HepG2 (cell line): ENCODE measurements around the gene PADI2. TPM values are rescaled to one million over a fixed set of nuclear protein-coding genes. Genes with fewer than 3 reads are reported as not detected.
"Not testable (repeated sequence)": the region's sequence is repeated elsewhere in the genome, so short reads cannot be mapped to it uniquely, and the experiment has no call there.

Source experiments
- ATAC-seq: fragments of 200-7000 bp; cut with Tn5 transposase; 3 replicates; pipeline ENCODE4 v1.9.1; 2020; ENCODE audit warnings: mild to moderate bottlenecking, moderate library complexity
- BruUV-seq: library from RNA; stranded (reverse); fragments of 400-500 nt; replicated peaks from 2 replicates; lab custom pipeline; 2021; lab: Mats Ljungman, UMichigan
- CTCF ChIA-PET: fragments of 300-600 bp; formaldehyde crosslinking; extraction: SDS; loops from one replicate; lab custom pipeline; 2021; ENCODE audit warnings: low total read pairs, inconsistent platforms, low intra/inter-chr PET ratio; lab: Yijun Ruan, JAX
- POLR2A ChIA-PET: fragments of 350-600 bp; sonication (Branson Sonifier 250); formaldehyde crosslinking; loops from one replicate; lab custom pipeline; 2020; ENCODE audit warnings: antibody characterized with exemption, inconsistent platforms; lab: Yijun Ruan, JAX
- DNase-seq: peaks from one replicate; pipeline ENCODE4 v3.0.0-alpha.2; 2015; ENCODE audit warnings: low spot score
- FAIRE-seq: peaks from 3 replicates; lab custom pipeline; 2011; peaks lifted over from hg19 to GRCh38; lab: Jason Lieb, UNC
- H2AFZ ChIP-seq: one replicate; pipeline ENCODE4 v1.6.1; 2011; ENCODE audit warnings: low read length, inconsistent platforms
- H3K27ac ChIP-seq: fragments of 300-600 bp; 3 replicates; pipeline ENCODE4 v1.8.0; 2011; ENCODE audit warnings: mixed run types, mild to moderate bottlenecking, mixed read lengths, low read length, inconsistent platforms; ENCODE audit not compliant: insufficient read depth; ENCODE audit errors: extremely low read length
- H3K27me3 ChIP-seq, 2 experiments: fragments of 200-600 bp in 1 of 2; 2 replicates in 1 of 2; 3 replicates in 1 of 2; pipeline versions ENCODE4 v1.6.0 to v1.8.0; 2011; ENCODE audit warnings: low read length in 2 of 2, mild to moderate bottlenecking in 2 of 2, moderate library complexity in 2 of 2, inconsistent platforms in 1 of 2; ENCODE audit not compliant: insufficient read depth in 2 of 2, control insufficient read depth in 1 of 2
- H3K36me3 ChIP-seq, 2 experiments: fragments of 200-600 bp in 1 of 2; replicated peaks in 1 of 2; 2 replicates in 1 of 2; 3 replicates in 1 of 2; pipeline versions ENCODE4 v1.5.1 to v1.8.0; 2011; ENCODE audit warnings: low read length in 2 of 2, inconsistent platforms in 1 of 2; ENCODE audit not compliant: insufficient read depth in 2 of 2, control insufficient read depth in 1 of 2
- H3K4me1 ChIP-seq: 2 replicates; pipeline ENCODE4 v1.5.1; 2012; ENCODE audit warnings: low read length, inconsistent platforms; ENCODE audit not compliant: insufficient read depth
- H3K4me2 ChIP-seq: 2 replicates; pipeline ENCODE4 v1.6.0; 2011; ENCODE audit warnings: low read depth, low read length, inconsistent platforms
- H3K4me3 ChIP-seq, 3 experiments: fragments of 200-600 bp in 1 of 3; sonication (generic), shearing (Covaris generic) in 1 of 3; replicated peaks in 1 of 3; 2 replicates each; pipeline ENCODE4 v1.5.1; 2011 to 2016; ENCODE audit warnings: low read length in 3 of 3, inconsistent platforms in 2 of 3, low read depth in 2 of 3, mild to moderate bottlenecking in 2 of 3, control low read depth in 1 of 3, mixed read lengths in 1 of 3; ENCODE audit not compliant: insufficient read depth in 1 of 3
- H3K79me2 ChIP-seq: one replicate; pipeline ENCODE4 v1.6.1; 2011; ENCODE audit warnings: low read length, inconsistent platforms; ENCODE audit not compliant: insufficient read depth
- H3K9ac ChIP-seq: 2 replicates; pipeline ENCODE4 v1.6.0; 2011; ENCODE audit warnings: mild to moderate bottlenecking, low read depth, low read length, inconsistent platforms; ENCODE audit not compliant: insufficient read depth
- H3K9me3 ChIP-seq: 2 replicates; pipeline ENCODE4 v1.5.1; 2012; ENCODE audit warnings: mild to moderate bottlenecking, low read length
- H4K20me1 ChIP-seq: 2 replicates; pipeline ENCODE4 v1.6.0; 2011; ENCODE audit warnings: inconsistent platforms, mild to moderate bottlenecking, low read length, moderate library complexity; ENCODE audit not compliant: insufficient read depth
- FOSL2 ChIP-seq: sonication (generic); formaldehyde crosslinking; IDR thresholded peaks from 2 replicates; pipeline ENCODE4 v1.4.0; 2020; ENCODE audit warnings: missing genetic modification reagents
- GLI4 ChIP-seq: sonication (generic); formaldehyde crosslinking; IDR thresholded peaks from 2 replicates; pipeline ENCODE4 v1.5.1; 2020; ENCODE audit warnings: missing genetic modification reagents, mild to moderate bottlenecking, moderate library complexity, borderline replicate concordance
- HDAC2 ChIP-seq: sonication (generic); formaldehyde crosslinking; IDR thresholded peaks from 2 replicates; pipeline ENCODE4 v1.4.0; 2020; ENCODE audit warnings: missing genetic modification reagents
- MTA3 ChIP-seq: sonication (generic); formaldehyde crosslinking; IDR thresholded peaks from 2 replicates; pipeline ENCODE4 v1.4.0; 2020; ENCODE audit warnings: missing genetic modification reagents
- ZNF772 ChIP-seq: sonication (generic); formaldehyde crosslinking; IDR thresholded peaks from 2 replicates; pipeline ENCODE4 v1.5.0; 2020; ENCODE audit warnings: mild to moderate bottlenecking, missing genetic modification reagents
- WGBS: methylation state at CpG from one replicate; pipeline ENCODE4 v1.1.6; 2017; ENCODE audit warnings: low lambda C conversion rate; 5-methylcytosine and 5-hydroxymethylcytosine counted together
- in situ Hi-C: cut with HindIII; loops from 2 replicates; pipeline ENCODE4 v1.10.0; 2017; ENCODE audit warnings: low pct_unique_long_range_greater_than_20kb; ENCODE audit not compliant: extremely low pct_ligation_motif_present
- intact Hi-C: fragments of 100-400 bp; cut with micrococcal nuclease; formaldehyde crosslinking; loops from one replicate; pipeline ENCODE4 v1.10.0; 2022; ENCODE audit not compliant: unreplicated experiment
- polyA plus RNA-seq, 8 experiments: library from polyadenylated mRNA; depleted of rRNA in 3 of 8; stranded (reverse) in 7 of 8; unstranded in 1 of 8; fragments of >200 nt; fragmentation: Illumina TruSeq in 4 of 8; extraction: Trizol in 4 of 8; gene quantifications; 2 replicates each; pipeline versions ENCODE4 v1.2.1 to v1.2.3, GENCODE V29; 2011 to 2016; ENCODE audit warnings: low read depth in 4 of 8, missing spikeins in 1 of 8, mixed read lengths in 1 of 8; ENCODE audit not compliant: insufficient read depth in 1 of 8
- total RNA-seq, 5 experiments: library from RNA; depleted of rRNA; stranded (reverse); fragments of >200 nt; fragmentation: Illumina TruSeq; extraction: Trizol; gene quantifications; 2 replicates each; pipeline ENCODE4 v1.2.3, GENCODE V29; 2016; ENCODE audit warnings: low read depth in 1 of 5
- TF ChIP-seq, protein P1 (sequence below): sonication (generic); formaldehyde crosslinking; IDR thresholded peaks from 2 replicates; pipeline ENCODE4 v1.4.0; 2020; ENCODE audit warnings: mild to moderate bottlenecking, missing genetic modification reagents, borderline replicate concordance
- TF ChIP-seq, protein P2 (sequence below): sonication (generic); formaldehyde crosslinking; conservative IDR thresholded peaks from 2 replicates; pipeline ENCODE4 v1.5.0; 2020; ENCODE audit warnings: missing genetic modification reagents
- TF ChIP-seq, protein P3 (sequence below): sonication (generic); formaldehyde crosslinking; IDR thresholded peaks from 2 replicates; pipeline ENCODE4 v1.4.0; 2020; ENCODE audit warnings: mild to moderate bottlenecking, missing genetic modification reagents

The PADI2 gene
- total and polyA plus RNA-seq, 2 of the 13 experiments (the other 11 are each of a cell fraction or from before 2014, with no cell fraction given): not detected

DNA sequence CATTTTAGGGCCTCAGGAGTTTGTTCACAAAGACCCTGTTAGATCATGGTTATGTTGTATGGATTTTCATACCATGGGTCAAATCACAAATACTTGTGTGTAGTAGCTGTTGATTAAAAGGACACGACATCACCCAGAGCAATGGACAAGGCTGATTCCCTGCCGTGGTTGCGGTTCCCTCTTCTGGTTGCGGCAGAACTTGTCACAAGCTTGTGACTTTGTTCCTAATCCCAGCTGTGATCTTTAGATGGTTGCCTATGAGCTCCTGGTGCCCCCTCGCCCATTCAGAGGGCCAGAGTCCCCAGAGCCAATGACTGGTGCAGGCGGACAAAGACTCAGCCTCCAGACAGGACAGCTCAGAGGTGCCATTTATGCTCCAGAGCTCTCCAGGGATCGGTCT, 53.6 kb downstream of the PADI2 start (continued):
- TF ChIP-seq, protein P1, sequence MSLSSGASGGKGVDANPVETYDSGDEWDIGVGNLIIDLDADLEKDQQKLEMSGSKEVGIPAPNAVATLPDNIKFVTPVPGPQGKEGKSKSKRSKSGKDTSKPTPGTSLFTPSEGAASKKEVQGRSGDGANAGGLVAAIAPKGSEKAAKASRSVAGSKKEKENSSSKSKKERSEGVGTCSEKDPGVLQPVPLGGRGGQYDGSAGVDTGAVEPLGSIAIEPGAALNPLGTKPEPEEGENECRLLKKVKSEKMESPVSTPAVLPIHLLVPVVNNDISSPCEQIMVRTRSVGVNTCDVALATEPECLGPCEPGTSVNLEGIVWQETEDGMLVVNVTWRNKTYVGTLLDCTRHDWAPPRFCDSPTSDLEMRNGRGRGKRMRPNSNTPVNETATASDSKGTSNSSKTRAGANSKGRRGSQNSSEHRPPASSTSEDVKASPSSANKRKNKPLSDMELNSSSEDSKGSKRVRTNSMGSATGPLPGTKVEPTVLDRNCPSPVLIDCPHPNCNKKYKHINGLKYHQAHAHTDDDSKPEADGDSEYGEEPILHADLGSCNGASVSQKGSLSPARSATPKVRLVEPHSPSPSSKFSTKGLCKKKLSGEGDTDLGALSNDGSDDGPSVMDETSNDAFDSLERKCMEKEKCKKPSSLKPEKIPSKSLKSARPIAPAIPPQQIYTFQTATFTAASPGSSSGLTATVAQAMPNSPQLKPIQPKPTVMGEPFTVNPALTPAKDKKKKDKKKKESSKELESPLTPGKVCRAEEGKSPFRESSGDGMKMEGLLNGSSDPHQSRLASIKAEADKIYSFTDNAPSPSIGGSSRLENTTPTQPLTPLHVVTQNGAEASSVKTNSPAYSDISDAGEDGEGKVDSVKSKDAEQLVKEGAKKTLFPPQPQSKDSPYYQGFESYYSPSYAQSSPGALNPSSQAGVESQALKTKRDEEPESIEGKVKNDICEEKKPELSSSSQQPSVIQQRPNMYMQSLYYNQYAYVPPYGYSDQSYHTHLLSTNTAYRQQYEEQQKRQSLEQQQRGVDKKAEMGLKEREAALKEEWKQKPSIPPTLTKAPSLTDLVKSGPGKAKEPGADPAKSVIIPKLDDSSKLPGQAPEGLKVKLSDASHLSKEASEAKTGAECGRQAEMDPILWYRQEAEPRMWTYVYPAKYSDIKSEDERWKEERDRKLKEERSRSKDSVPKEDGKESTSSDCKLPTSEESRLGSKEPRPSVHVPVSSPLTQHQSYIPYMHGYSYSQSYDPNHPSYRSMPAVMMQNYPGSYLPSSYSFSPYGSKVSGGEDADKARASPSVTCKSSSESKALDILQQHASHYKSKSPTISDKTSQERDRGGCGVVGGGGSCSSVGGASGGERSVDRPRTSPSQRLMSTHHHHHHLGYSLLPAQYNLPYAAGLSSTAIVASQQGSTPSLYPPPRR: no peak
- no peak for TF ChIP-seq ZNF772 (CRISPR knock-in tag)
- TF ChIP-seq, protein P2, sequence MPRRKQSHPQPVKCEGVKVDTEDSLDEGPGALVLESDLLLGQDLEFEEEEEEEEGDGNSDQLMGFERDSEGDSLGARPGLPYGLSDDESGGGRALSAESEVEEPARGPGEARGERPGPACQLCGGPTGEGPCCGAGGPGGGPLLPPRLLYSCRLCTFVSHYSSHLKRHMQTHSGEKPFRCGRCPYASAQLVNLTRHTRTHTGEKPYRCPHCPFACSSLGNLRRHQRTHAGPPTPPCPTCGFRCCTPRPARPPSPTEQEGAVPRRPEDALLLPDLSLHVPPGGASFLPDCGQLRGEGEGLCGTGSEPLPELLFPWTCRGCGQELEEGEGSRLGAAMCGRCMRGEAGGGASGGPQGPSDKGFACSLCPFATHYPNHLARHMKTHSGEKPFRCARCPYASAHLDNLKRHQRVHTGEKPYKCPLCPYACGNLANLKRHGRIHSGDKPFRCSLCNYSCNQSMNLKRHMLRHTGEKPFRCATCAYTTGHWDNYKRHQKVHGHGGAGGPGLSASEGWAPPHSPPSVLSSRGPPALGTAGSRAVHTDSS (CRISPR knock-in tag): no peak
- no peak for TF ChIP-seq GLI4 (CRISPR knock-in tag)
- TF ChIP-seq, protein P3, sequence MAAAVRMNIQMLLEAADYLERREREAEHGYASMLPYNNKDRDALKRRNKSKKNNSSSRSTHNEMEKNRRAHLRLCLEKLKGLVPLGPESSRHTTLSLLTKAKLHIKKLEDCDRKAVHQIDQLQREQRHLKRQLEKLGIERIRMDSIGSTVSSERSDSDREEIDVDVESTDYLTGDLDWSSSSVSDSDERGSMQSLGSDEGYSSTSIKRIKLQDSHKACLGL: no peak
- TF ChIP-seq FOSL2 (CRISPR knock-in tag): no peak
- no peak for TF ChIP-seq HDAC2 (CRISPR knock-in tag)
- TF ChIP-seq MTA3: no peak
- TF ChIP-seq, all 625 proteins: peak for 0

DNA sequence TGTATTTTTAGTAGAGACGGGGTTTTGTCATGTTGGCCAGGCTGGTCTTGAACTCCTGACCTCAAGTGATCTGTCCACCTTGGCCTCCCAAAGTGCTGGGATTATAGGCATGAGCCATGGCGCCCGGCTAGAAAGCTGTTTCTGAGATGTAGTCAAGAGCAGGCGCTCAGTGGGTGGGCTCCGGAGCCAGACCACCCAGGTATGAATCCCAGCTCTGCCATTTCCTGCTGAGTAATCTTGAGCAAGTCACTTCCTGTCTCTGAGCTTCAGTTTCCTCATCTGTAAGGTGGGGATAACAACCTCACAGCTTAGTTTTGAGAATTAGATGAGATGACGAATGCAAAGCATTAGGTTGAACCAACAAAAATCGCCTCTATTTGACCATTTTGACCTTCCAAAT, 56.5 kb downstream of the PADI2 start:
- H3K9me3 ChIP-seq, H3K36me3 ChIP-seq, H2AFZ ChIP-seq, in situ Hi-C loops, DNase-seq, H3K4me2 ChIP-seq, H3K27ac ChIP-seq, ATAC-seq, BruUV-seq, H3K4me1 ChIP-seq, H3K27me3 ChIP-seq, H3K79me2 ChIP-seq, intact Hi-C loops, POLR2A ChIA-PET, H3K4me3 ChIP-seq, H4K20me1 ChIP-seq, H3K9ac ChIP-seq, FAIRE-seq, CTCF ChIA-PET: not testable (repeated sequence)
- 68% methylated on average over 7 of the region's 7 CpGs for WGBS
